GM06990 (cell line): Measurements from ENCODE around the gene ALS2CL.

Experiments
- DNase-seq: peaks from one replicate; pipeline ENCODE4 v3.0.0-alpha.2; 2011; ENCODE audit not compliant: insufficient read length; ENCODE audit errors: extremely low read depth
- H3K27me3 ChIP-seq: replicated peaks from 2 replicates; pipeline ENCODE4 v1.6.0; 2011; ENCODE audit warnings: low read length; ENCODE audit not compliant: control insufficient read depth, insufficient read depth
- H3K36me3 ChIP-seq: 2 replicates; pipeline ENCODE4 v1.5.1; 2011; ENCODE audit warnings: low read length; ENCODE audit not compliant: control insufficient read depth, insufficient read depth
- H3K4me3 ChIP-seq: replicated peaks from 2 replicates; pipeline ENCODE4 v1.5.1; 2011; ENCODE audit warnings: low read depth, mild to moderate bottlenecking, control low read depth, low read length
- TF ChIP-seq, protein P1 (sequence below): IDR thresholded peaks from 2 replicates; pipeline ENCODE4 v1.5.1; 2011; ENCODE audit warnings: low read length, control low read depth, mild to moderate bottlenecking, inconsistent platforms; ENCODE audit not compliant: insufficient read depth, poor library complexity, severe bottlenecking

Gene ALS2CL

DNA sequence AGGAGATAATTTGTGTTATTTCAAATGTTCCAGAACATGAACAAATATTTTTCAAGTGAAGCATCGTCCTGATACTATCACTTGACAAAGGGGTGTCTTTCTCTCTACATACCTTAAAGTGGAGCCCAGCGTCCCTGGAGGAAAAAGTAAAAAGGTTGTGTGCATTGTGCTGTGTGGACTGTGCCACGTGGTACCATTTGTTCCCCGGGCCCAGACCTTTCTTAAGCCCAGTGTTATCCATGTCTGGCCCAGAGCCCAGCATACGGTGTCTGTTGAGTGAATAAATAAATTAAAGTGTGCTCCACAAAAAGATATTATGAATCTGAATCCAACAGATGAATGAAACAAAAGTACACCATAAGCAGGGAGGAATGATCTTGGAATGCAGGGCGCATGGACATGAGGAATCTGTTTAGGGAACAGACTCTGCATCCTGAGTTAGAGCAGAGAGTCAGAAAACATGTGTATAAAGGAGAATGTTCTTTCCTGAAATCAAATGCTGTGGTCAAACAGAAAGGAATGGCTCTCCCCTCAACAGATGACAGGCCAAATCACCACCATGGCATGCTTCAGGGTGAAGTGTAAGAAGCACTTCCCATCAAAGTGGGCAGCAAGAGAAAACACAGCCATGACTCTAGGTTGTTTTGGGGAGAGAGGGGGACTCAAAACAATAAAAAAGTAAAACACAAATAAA lies 32.3 kb upstream of the ALS2CL start:
- DNase-seq: no peak
- TF ChIP-seq, protein P1, sequence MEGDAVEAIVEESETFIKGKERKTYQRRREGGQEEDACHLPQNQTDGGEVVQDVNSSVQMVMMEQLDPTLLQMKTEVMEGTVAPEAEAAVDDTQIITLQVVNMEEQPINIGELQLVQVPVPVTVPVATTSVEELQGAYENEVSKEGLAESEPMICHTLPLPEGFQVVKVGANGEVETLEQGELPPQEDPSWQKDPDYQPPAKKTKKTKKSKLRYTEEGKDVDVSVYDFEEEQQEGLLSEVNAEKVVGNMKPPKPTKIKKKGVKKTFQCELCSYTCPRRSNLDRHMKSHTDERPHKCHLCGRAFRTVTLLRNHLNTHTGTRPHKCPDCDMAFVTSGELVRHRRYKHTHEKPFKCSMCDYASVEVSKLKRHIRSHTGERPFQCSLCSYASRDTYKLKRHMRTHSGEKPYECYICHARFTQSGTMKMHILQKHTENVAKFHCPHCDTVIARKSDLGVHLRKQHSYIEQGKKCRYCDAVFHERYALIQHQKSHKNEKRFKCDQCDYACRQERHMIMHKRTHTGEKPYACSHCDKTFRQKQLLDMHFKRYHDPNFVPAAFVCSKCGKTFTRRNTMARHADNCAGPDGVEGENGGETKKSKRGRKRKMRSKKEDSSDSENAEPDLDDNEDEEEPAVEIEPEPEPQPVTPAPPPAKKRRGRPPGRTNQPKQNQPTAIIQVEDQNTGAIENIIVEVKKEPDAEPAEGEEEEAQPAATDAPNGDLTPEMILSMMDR: no peak
- Histone ChIP-seq H3K27me3 (no peaks in the 10 kb centered on the region), H3K36me3 (no peaks in the 10 kb centered on the region), H3K4me3 (no peak overlapping the region)

GRCh38 chr3:46724424-46724823 lies 30.9 kb upstream of the ALS2CL start:
- H3K4me3 ChIP-seq: no peak overlapping the region
- H3K27me3 ChIP-seq: no peaks in the 10 kb centered on the region
- TF ChIP-seq, protein P1: no peak
- no peaks in the 10 kb centered on the region for H3K36me3 ChIP-seq
- DNase-seq: no peak

DNA sequence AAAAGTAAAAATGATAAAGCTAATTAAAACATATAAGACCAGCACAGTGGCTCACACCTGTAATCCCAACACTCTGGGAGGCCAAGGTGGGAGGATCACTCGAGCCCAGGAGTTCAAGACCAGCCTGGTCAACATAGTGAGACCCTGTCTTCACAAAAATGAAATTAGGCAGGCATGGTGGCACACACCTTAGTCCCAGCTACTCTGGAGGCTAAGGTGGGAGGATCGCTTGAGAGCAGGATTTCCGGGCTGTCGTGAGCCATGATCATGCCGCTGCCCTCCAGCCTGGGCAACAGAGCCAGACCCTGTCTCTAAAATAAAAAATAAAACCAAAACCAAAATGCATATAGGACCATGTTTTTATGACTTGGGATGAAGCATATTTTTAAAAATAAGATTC lies 29.0 kb upstream of the ALS2CL start:
- Histone ChIP-seq H3K36me3 (no peaks in the 10 kb centered on the region), H3K4me3 (no peak overlapping the region), H3K27me3 (no peaks in the 10 kb centered on the region)
- TF ChIP-seq, protein P1: no peak
- DNase-seq: no peak

- Histone ChIP-seq H3K4me3 (no peak overlapping the region), H3K27me3 (no peaks in the 10 kb centered on the region), H3K36me3 (no peaks in the 10 kb centered on the region)
- DNase-seq: no peak
- TF ChIP-seq, protein P1: no peak
Measured at GRCh38 chr3:46721009-46721408, 27.5 kb upstream of the ALS2CL start.

- H3K4me3 ChIP-seq: no peak overlapping the region
- H3K27me3 ChIP-seq: no peaks in the 10 kb centered on the region
- DNase-seq: no peak
- H3K36me3 ChIP-seq: no peaks in the 10 kb centered on the region
- TF ChIP-seq, protein P1: no peak
Measured at GRCh38 chr3:46719735-46720271, 26.3 kb upstream of the ALS2CL start.
